NCI-H1105 treated with DMSO at 0.1 percent for 48 hours (cell line): Measurements from ENCODE around the gene ZNF33A.
A peak's percentile ranks its signal among the peaks of the same experiment; 100 is the strongest.
"Not testable (repeated sequence)": the region's sequence is repeated elsewhere in the genome, so short reads cannot be mapped to it uniquely, and the experiment has no call there.

Experiments
- DNase-seq: peaks from one replicate; lab custom pipeline; 2025; lab: John Stamatoyannopoulos, UW

The ZNF33A gene

GRCh38 chr10:38045129-38045528 is 34.7 kb downstream of the ZNF33A start:
- no peak for DNase-seq

GRCh38 chr10:38047666-38048065 is 37.2 kb downstream of the ZNF33A start:
- no peak for DNase-seq

GRCh38 chr10:38050212-38050611 is 39.7 kb downstream of the ZNF33A start:
- DNase-seq: no peak

GRCh38 chr10:38054361-38054797 is 43.9 kb downstream of the ZNF33A start:
- no peak for DNase-seq

GRCh38 chr10:38055274-38055894 is 44.9 kb downstream of the ZNF33A start:
- DNase-seq: not testable (repeated sequence)

GRCh38 chr10:38069663-38070062 is 59.2 kb downstream of the ZNF33A start:
- not testable (repeated sequence) for DNase-seq

- no peak for DNase-seq
Measured at GRCh38 chr10:38070501-38070900, 60.0 kb downstream of the ZNF33A start.

GRCh38 chr10:38072552-38072951 is 62.1 kb downstream of the ZNF33A start:
- DNase-seq: no peak

GRCh38 chr10:38076687-38077086 is 66.2 kb downstream of the ZNF33A start:
- DNase-seq: no peak

GRCh38 chr10:38093318-38093717 is 82.8 kb downstream of the ZNF33A start:
- DNase-seq: not testable (repeated sequence)

- no peak for DNase-seq
Measured at GRCh38 chr10:38093816-38094157, 83.3 kb downstream of the ZNF33A start.

GRCh38 chr10:38094158-38094926 is 83.9 kb downstream of the ZNF33A start, which contains the start of gene ZNF37A:
TSS of gene ZNF37A (plus strand) at chr10:38094337. CDS start at chr10:38096618, 2,281 bp downstream.
- peak; percentile 64 for DNase-seq

GRCh38 chr10:38094927-38095574 is 84.6 kb downstream of the ZNF33A start:
- no peak for DNase-seq

- DNase-seq: no peak
Measured at GRCh38 chr10:38102880-38103279, 92.4 kb downstream of the ZNF33A start.

GRCh38 chr10:38103756-38104155 is 93.3 kb downstream of the ZNF33A start:
- DNase-seq: no peak

- no peak for DNase-seq
Measured at GRCh38 chr10:38112159-38112558, 101.7 kb downstream of the ZNF33A start.
